ENCODE measurements around the gene CDC42EP4.

Gene CDC42EP4

GRCh38 chr17:73357318-73357717, 45.5 kb upstream of the CDC42EP4 start:
- in situ Hi-C loops (cut with HindIII; ENCODE audit: low sequenced_read_pairs) = no loop called here
- H3K4me3 ChIP-seq (ENCODE audit: low read depth, low read length) = no peak overlapping the region
- TF ChIP-seq CTCF (IDR thresholded peaks at IDR 0.05; ENCODE audit: low read depth, low read length) = no peak
- DNase-seq (ENCODE audit: low read depth, low spot score) = no peak

GRCh38 chr17:73356561-73357170, 44.9 kb upstream of the CDC42EP4 start:
- in situ Hi-C loops (cut with HindIII; ENCODE audit: low sequenced_read_pairs) = no loop called here

GRCh38 chr17:73354423-73355284, 42.9 kb upstream of the CDC42EP4 start:
- no peak for DNase-seq (ENCODE audit: low read depth, low spot score)
- in situ Hi-C loops (cut with HindIII; ENCODE audit: low sequenced_read_pairs) = no loop called here
- H3K4me3 ChIP-seq (ENCODE audit: low read depth, low read length) = no peak overlapping the region
- no peak for TF ChIP-seq CTCF (IDR thresholded peaks at IDR 0.05; ENCODE audit: low read depth, low read length)

More at GRCh38 chr17:73356561-73357170, 44.9 kb upstream of the CDC42EP4 start:
- H3K4me3 ChIP-seq (ENCODE audit: low read depth, low read length) = no peak overlapping the region
- DNase-seq (ENCODE audit: low read depth, low spot score) = no peak
- TF ChIP-seq CTCF (IDR thresholded peaks at IDR 0.05; ENCODE audit: low read depth, low read length) = no peak

DNA sequence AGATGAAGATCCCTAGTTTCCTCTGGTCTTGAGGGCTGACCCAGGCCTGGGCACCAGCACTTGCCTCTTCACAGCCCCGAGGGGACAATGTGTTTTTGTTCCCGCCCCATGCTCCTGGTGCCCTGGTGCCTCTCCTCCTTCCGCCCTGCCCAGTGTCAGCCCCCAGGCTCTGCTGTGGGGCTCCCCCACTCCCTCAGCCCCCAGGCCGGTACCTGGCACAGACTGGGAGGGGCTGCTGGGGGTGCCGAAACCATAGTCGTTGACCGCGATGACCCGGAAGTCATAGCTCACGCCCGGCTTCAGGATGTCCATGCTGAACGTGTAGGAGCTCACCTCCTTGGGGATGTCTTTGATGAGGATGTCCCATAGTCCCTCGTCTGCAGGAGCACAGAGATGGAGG, 40.5 kb upstream of the CDC42EP4 start:
- H3K4me3 ChIP-seq (ENCODE audit: low read depth, low read length) = no peak overlapping the region
- no peak for TF ChIP-seq CTCF (IDR thresholded peaks at IDR 0.05; ENCODE audit: low read depth, low read length)
- DNase-seq (ENCODE audit: low read depth, low spot score) = no peak
- in situ Hi-C loops (cut with HindIII; ENCODE audit: low sequenced_read_pairs) = no loop called here

- H3K4me3 ChIP-seq (ENCODE audit: low read depth, low read length) = no peak overlapping the region
- no peak for TF ChIP-seq CTCF (IDR thresholded peaks at IDR 0.05; ENCODE audit: low read depth, low read length)
- no peak for DNase-seq (ENCODE audit: low read depth, low spot score)
- in situ Hi-C loops (cut with HindIII; ENCODE audit: low sequenced_read_pairs) = no loop called here
Observed at GRCh38 chr17:73351764-73352163, 40.0 kb upstream of the CDC42EP4 start.

- no peak for TF ChIP-seq CTCF (IDR thresholded peaks at IDR 0.05; ENCODE audit: low read depth, low read length)
- in situ Hi-C loops (cut with HindIII; ENCODE audit: low sequenced_read_pairs) = no loop called here
- H3K4me3 ChIP-seq (ENCODE audit: low read depth, low read length) = no peak overlapping the region
- DNase-seq (ENCODE audit: low read depth, low spot score) = no peak
Observed at GRCh38 chr17:73350864-73351263, 39.1 kb upstream of the CDC42EP4 start.
